Mesendoderm (in vitro differentiated cells): ENCODE results near the gene MAU2.
"Not testable (repeated sequence)": the region's sequence is repeated elsewhere in the genome, so short reads cannot be mapped to it uniquely, and the experiment has no call there.

ENCODE experiments used
- DNase-seq: peaks from one replicate; pipeline ENCODE4 v3.0.0; 2013
- H2AK5ac ChIP-seq: 2 replicates; pipeline ENCODE4 v1.6.1; 2013; ENCODE audit warnings: low read length, inconsistent platforms
- H2BK120ac ChIP-seq: 2 replicates; pipeline ENCODE4 v1.6.1; 2013; ENCODE audit warnings: low read depth, mild to moderate bottlenecking, low read length, moderate library complexity, mixed read lengths
- H2BK15ac ChIP-seq: replicated peaks from 2 replicates; pipeline ENCODE4 v1.6.1; 2013; ENCODE audit warnings: low read depth, mild to moderate bottlenecking, moderate library complexity
- H2BK5ac ChIP-seq: 2 replicates; pipeline ENCODE4 v1.6.1; 2013; ENCODE audit warnings: low read length, inconsistent platforms
- H3K18ac ChIP-seq: 2 replicates; pipeline ENCODE4 v1.6.1; 2013; ENCODE audit warnings: mild to moderate bottlenecking, low read length, mixed read lengths
- H3K23ac ChIP-seq: one replicate; pipeline ENCODE4 v1.6.1; 2013; ENCODE audit warnings: low read length
- H3K27ac ChIP-seq: 2 replicates; pipeline ENCODE4 v1.5.1; 2013; ENCODE audit warnings: low read depth, mild to moderate bottlenecking, inconsistent platforms, low read length, moderate library complexity
- H3K27me3 ChIP-seq: 2 replicates; pipeline ENCODE4 v1.6.1; 2013; ENCODE audit warnings: low read length, control low read depth, mild to moderate bottlenecking, inconsistent platforms; ENCODE audit not compliant: insufficient read depth, poor library complexity
- H3K36me3 ChIP-seq: 2 replicates; pipeline ENCODE4 v1.6.1; 2013; ENCODE audit warnings: low read length, inconsistent platforms; ENCODE audit not compliant: control insufficient read depth, insufficient read depth
- H3K4ac ChIP-seq: one replicate; pipeline ENCODE4 v1.6.1; 2013; ENCODE audit warnings: low read depth, mild to moderate bottlenecking, low read length, moderate library complexity
- H3K4me1 ChIP-seq: 2 replicates; pipeline ENCODE4 v1.6.1; 2013; ENCODE audit warnings: low read depth, low read length, inconsistent platforms; ENCODE audit not compliant: control insufficient read depth
- H3K4me2 ChIP-seq: 2 replicates; pipeline ENCODE4 v1.6.1; 2013; ENCODE audit warnings: low read length
- H3K4me3 ChIP-seq: 2 replicates; pipeline ENCODE4 v1.5.1; 2013; ENCODE audit warnings: mild to moderate bottlenecking, low read length
- H3K56ac ChIP-seq: one replicate; pipeline ENCODE4 v1.6.1; 2013; ENCODE audit warnings: low read length
- H3K79me1 ChIP-seq: 2 replicates; pipeline ENCODE4 v1.6.1; 2013; ENCODE audit warnings: low read length, inconsistent platforms
- H3K79me2 ChIP-seq: 2 replicates; pipeline ENCODE4 v1.6.1; 2013; ENCODE audit warnings: mild to moderate bottlenecking, low read length; ENCODE audit not compliant: control insufficient read depth, insufficient read depth
- H3K9ac ChIP-seq: 2 replicates; pipeline ENCODE4 v1.6.1; 2013; ENCODE audit warnings: low read length, inconsistent platforms
- H4K5ac ChIP-seq: one replicate; pipeline ENCODE4 v1.6.1; 2013; ENCODE audit warnings: low read length
- H4K8ac ChIP-seq: one replicate; pipeline ENCODE4 v1.6.1; 2013; ENCODE audit warnings: low read depth, mild to moderate bottlenecking, control low read depth, low read length, moderate library complexity
- WGBS: extraction: QIAGEN DNeasy Blood & Tissue Kit; methylation state at CpG from one replicate; pipeline ENCODE4 v1.1.7; 2013; ENCODE audit warnings: low lambda C conversion rate, missing lambda C conversion rate; ENCODE audit not compliant: insufficient coverage; ENCODE audit errors: extremely low coverage; 5-methylcytosine and 5-hydroxymethylcytosine counted together

The MAU2 gene

GRCh38 chr19:19371059-19371458, 50.4 kb downstream of the MAU2 start:
- Histone ChIP-seq H3K56ac (no peak overlapping the region), H2BK15ac (no peak overlapping the region), H4K5ac (no peak overlapping the region), H3K27me3 (no peaks in the 10 kb centered on the region), H3K4ac (no peak overlapping the region), H2BK5ac (no peak overlapping the region), H3K4me1 (no peaks in the 10 kb centered on the region), H3K4me2 (no peak overlapping the region), H3K9ac (no peak overlapping the region), H3K79me1 (no peaks in the 10 kb centered on the region), H2BK120ac (no peak overlapping the region), H3K36me3 (no peaks in the 10 kb centered on the region), H3K27ac (no peak overlapping the region), H3K4me3 (no peak overlapping the region), H3K79me2 (no peaks in the 10 kb centered on the region), H2AK5ac (no peak overlapping the region), H3K18ac (no peak overlapping the region), H4K8ac (no peak overlapping the region), H3K23ac (no peak overlapping the region)
- WGBS = no CpG with 5 or more reads among the region's 8 CpGs
- DNase-seq = no peak

GRCh38 chr19:19372656-19373416, 52.2 kb downstream of the MAU2 start:
- no peak overlapping the region for H3K18ac ChIP-seq
- no peak overlapping the region for H2BK5ac ChIP-seq
- DNase-seq = peak; percentile 51
- H3K4ac ChIP-seq = no peak overlapping the region
- H3K4me2 ChIP-seq = no peak overlapping the region
- no peak overlapping the region for H3K23ac ChIP-seq
- no peak overlapping the region for H4K5ac ChIP-seq
- H3K4me1 ChIP-seq = peaks cover 2% of the 10 kb centered on the region
- no peaks in the 10 kb centered on the region for H3K36me3 ChIP-seq
- H3K56ac ChIP-seq = peak overlapping the region; percentile 25
- H3K4me3 ChIP-seq = no peak overlapping the region
- no CpG with 5 or more reads among the region's 8 CpGs for WGBS
- H3K79me1 ChIP-seq = no peaks in the 10 kb centered on the region
- H3K27me3 ChIP-seq = no peaks in the 10 kb centered on the region
- H2AK5ac ChIP-seq = no peak overlapping the region
- no peak overlapping the region for H2BK15ac ChIP-seq
- H3K79me2 ChIP-seq = no peaks in the 10 kb centered on the region
- no peak overlapping the region for H3K9ac ChIP-seq
- H4K8ac ChIP-seq = no peak overlapping the region
- no peak overlapping the region for H2BK120ac ChIP-seq
- H3K27ac ChIP-seq = no peak overlapping the region

GRCh38 chr19:19379527-19379926, 58.9 kb downstream of the MAU2 start:
- H2BK120ac ChIP-seq = no peak overlapping the region
- no CpG with 5 or more reads among the region's 2 CpGs for WGBS
- no peak overlapping the region for H3K4ac ChIP-seq
- no peak overlapping the region for H4K5ac ChIP-seq
- no peak overlapping the region for H3K27ac ChIP-seq
- no peaks in the 10 kb centered on the region for H3K79me1 ChIP-seq
- H3K4me3 ChIP-seq = no peak overlapping the region
- H3K27me3 ChIP-seq = no peaks in the 10 kb centered on the region
- no peak overlapping the region for H2BK5ac ChIP-seq
- H3K18ac ChIP-seq = no peak overlapping the region
- H3K4me2 ChIP-seq = no peak overlapping the region
- H3K56ac ChIP-seq = no peak overlapping the region
- no peaks in the 10 kb centered on the region for H3K79me2 ChIP-seq
- H2BK15ac ChIP-seq = no peak overlapping the region
- H3K4me1 ChIP-seq = peaks cover 2% of the 10 kb centered on the region
- no peak overlapping the region for H3K9ac ChIP-seq
- no peak overlapping the region for H4K8ac ChIP-seq
- H2AK5ac ChIP-seq = no peak overlapping the region
- no peak for DNase-seq
- H3K36me3 ChIP-seq = no peaks in the 10 kb centered on the region
- H3K23ac ChIP-seq = no peak overlapping the region

- H3K23ac ChIP-seq, DNase-seq, H2BK120ac ChIP-seq, H3K27me3 ChIP-seq, H2BK15ac ChIP-seq, H3K9ac ChIP-seq, H2BK5ac ChIP-seq, H3K4me3 ChIP-seq, H3K79me2 ChIP-seq, H3K36me3 ChIP-seq, H3K79me1 ChIP-seq, H3K4me1 ChIP-seq, H3K4ac ChIP-seq, H3K56ac ChIP-seq, H3K27ac ChIP-seq, H3K4me2 ChIP-seq, H4K8ac ChIP-seq, H2AK5ac ChIP-seq, H4K5ac ChIP-seq, H3K18ac ChIP-seq: not testable (repeated sequence)
- WGBS = no CpG with 5 or more reads among the region's 12 CpGs
Measured at GRCh38 chr19:19380316-19380715, 59.7 kb downstream of the MAU2 start.

GRCh38 chr19:19381007-19381926, 60.6 kb downstream of the MAU2 start:
- Histone ChIP-seq H3K27ac (no peak overlapping the region), H3K23ac (no peak overlapping the region), H2BK5ac (no peak overlapping the region), H3K4me2 (no peak overlapping the region), H2AK5ac (no peak overlapping the region), H4K5ac (no peak overlapping the region), H2BK120ac (no peak overlapping the region), H3K36me3 (no peaks in the 10 kb centered on the region), H3K4me3 (no peak overlapping the region), H3K27me3 (no peaks in the 10 kb centered on the region), H4K8ac (no peak overlapping the region), H3K79me2 (peaks cover under 1% of the 10 kb centered on the region), H3K4me1 (peaks cover 2% of the 10 kb centered on the region), H3K4ac (no peak overlapping the region), H2BK15ac (no peak overlapping the region), H3K18ac (no peak overlapping the region), H3K56ac (no peak overlapping the region), H3K9ac (no peak overlapping the region), H3K79me1 (peaks cover under 1% of the 10 kb centered on the region)
- DNase-seq = no peak
- WGBS = no CpG with 5 or more reads among the region's 11 CpGs
